ENCODE measurements around the gene DNLZ. TPM values are rescaled to one million over a fixed set of nuclear protein-coding genes. Genes with fewer than 3 reads are reported as not detected.

DNLZ gene
- total RNA-seq, 3 donors from 2014 or later = 9.3 to 17.1 (median 10.8) TPM

- DNase-seq = no peak
- Histone ChIP-seq H3K4me3 (no peak overlapping the region), H3K4me1 (ENCODE audit: low read depth) (no peaks in the 10 kb centered on the region), H3K9me3 (no peaks in the 10 kb centered on the region), H3K36me3 (ENCODE audit: low read depth) (no peaks in the 10 kb centered on the region)
- TF ChIP-seq CTCF (IDR thresholded peaks at IDR 0.05) = no peak
- ATAC-seq = no peak
- intact Hi-C loops (cut with DNase I, micrococcal nuclease) = no loop called here
Observed at GRCh38 chr9:136389396-136389795, 25.9 kb upstream of the DNLZ start.

- TF ChIP-seq CTCF (IDR thresholded peaks at IDR 0.05) = no peak
- DNase-seq (no peak), ATAC-seq (no peak)
- peaks cover 6% of the 10 kb centered on the region for H3K36me3 ChIP-seq (ENCODE audit: low read depth)
- intact Hi-C loops (cut with DNase I, micrococcal nuclease) = no loop called here
- H3K4me1 ChIP-seq (ENCODE audit: low read depth) = no peaks in the 10 kb centered on the region
- no peak overlapping the region for H3K4me3 ChIP-seq
- no peaks in the 10 kb centered on the region for H3K9me3 ChIP-seq
Observed at GRCh38 chr9:136387217-136387616, 23.7 kb upstream of the DNLZ start.

- TF ChIP-seq CTCF (IDR thresholded peaks at IDR 0.05) = no peak
- Histone ChIP-seq H3K36me3 (ENCODE audit: low read depth) (peaks cover 6% of the 10 kb centered on the region), H3K4me3 (no peak overlapping the region), H3K4me1 (ENCODE audit: low read depth) (no peaks in the 10 kb centered on the region), H3K9me3 (no peaks in the 10 kb centered on the region)
- ATAC-seq = no peak
- DNase-seq = no peak
- intact Hi-C loops (cut with DNase I, micrococcal nuclease) = no loop called here
Observed at GRCh38 chr9:136386018-136386417, 22.5 kb upstream of the DNLZ start.

GRCh38 chr9:136385015-136385414 lies 21.5 kb upstream of the DNLZ start:
- Histone ChIP-seq H3K4me3 (no peak overlapping the region), H3K4me1 (ENCODE audit: low read depth) (no peaks in the 10 kb centered on the region), H3K9me3 (no peaks in the 10 kb centered on the region), H3K36me3 (ENCODE audit: low read depth) (peaks cover 6% of the 10 kb centered on the region)
- intact Hi-C loops (cut with DNase I, micrococcal nuclease) = no loop called here
- TF ChIP-seq CTCF (IDR thresholded peaks at IDR 0.05) = no peak
- DNase-seq = no peak
- ATAC-seq = no peak

GRCh38 chr9:136383436-136383835 lies 19.9 kb upstream of the DNLZ start:
- TF ChIP-seq CTCF (IDR thresholded peaks at IDR 0.05) = no peak
- H3K4me1 ChIP-seq (ENCODE audit: low read depth) = no peaks in the 10 kb centered on the region
- peaks cover 6% of the 10 kb centered on the region for H3K36me3 ChIP-seq (ENCODE audit: low read depth)
- no peak overlapping the region for H3K4me3 ChIP-seq
- no peak for ATAC-seq
- no peak for DNase-seq
- no peaks in the 10 kb centered on the region for H3K9me3 ChIP-seq
- intact Hi-C loops (cut with DNase I, micrococcal nuclease) = no loop called here

GRCh38 chr9:136381966-136382513 lies 18.5 kb upstream of the DNLZ start:
- ATAC-seq (no peak), DNase-seq (no peak)
- no peak for TF ChIP-seq CTCF (IDR thresholded peaks at IDR 0.05)
- peaks cover 6% of the 10 kb centered on the region for H3K36me3 ChIP-seq (ENCODE audit: low read depth)
- H3K4me1 ChIP-seq (ENCODE audit: low read depth) = no peaks in the 10 kb centered on the region
- no peaks in the 10 kb centered on the region for H3K9me3 ChIP-seq
- intact Hi-C loops (cut with DNase I, micrococcal nuclease) = no loop called here
- no peak overlapping the region for H3K4me3 ChIP-seq
